ENCODE data around the gene LRP2. TPM values are rescaled to one million over a fixed set of nuclear protein-coding genes. Genes with fewer than 3 reads are reported as not detected.

LRP2 gene
- total RNA-seq, 4 donors from 2014 or later, result 0.08 to 0.96 (median 0.20) TPM

GRCh38 chr2:169110419-169110818 is 251.9 kb downstream of the LRP2 start:
- Histone ChIP-seq H3K4me3 (no peak overlapping the region), H3K36me3 (no peaks in the 10 kb centered on the region), H3K4me1 (peaks cover 12% of the 10 kb centered on the region), H3K9me3 (no peaks in the 10 kb centered on the region), H3K27me3 (peaks cover 3% of the 10 kb centered on the region), H3K27ac (no peak overlapping the region)
- WGBS, result 44% methylated on average over 7 of the region's 7 CpGs
- TF ChIP-seq EP300 (IDR thresholded peaks at IDR 0.05) (no peak), POLR2A (IDR thresholded peaks at IDR 0.05) (no peak), POLR2AphosphoS5 (IDR thresholded peaks at IDR 0.05) (no peak)
- DNase-seq (ENCODE audit: low spot score in 2 of 2), result no peak

- no peaks in the 10 kb centered on the region for H3K9me3 ChIP-seq
- peaks cover 12% of the 10 kb centered on the region for H3K4me1 ChIP-seq
- no peak overlapping the region for H3K4me3 ChIP-seq
- TF ChIP-seq EP300 (IDR thresholded peaks at IDR 0.05) (no peak), CTCF (IDR thresholded peaks at IDR 0.05) (peak; percentile 64 to 78)
- peak; percentile 74 to 84 for DNase-seq (ENCODE audit: low spot score in 2 of 2)
- 53% methylated on average over 21 of the region's 21 CpGs for WGBS
- peaks cover 3% of the 10 kb centered on the region for H3K27me3 ChIP-seq
- H3K27ac ChIP-seq, result no peak overlapping the region
- no peaks in the 10 kb centered on the region for H3K36me3 ChIP-seq
These were observed 252.6 kb downstream of the LRP2 start for GRCh38 chr2:169109502-169110409.

DNA sequence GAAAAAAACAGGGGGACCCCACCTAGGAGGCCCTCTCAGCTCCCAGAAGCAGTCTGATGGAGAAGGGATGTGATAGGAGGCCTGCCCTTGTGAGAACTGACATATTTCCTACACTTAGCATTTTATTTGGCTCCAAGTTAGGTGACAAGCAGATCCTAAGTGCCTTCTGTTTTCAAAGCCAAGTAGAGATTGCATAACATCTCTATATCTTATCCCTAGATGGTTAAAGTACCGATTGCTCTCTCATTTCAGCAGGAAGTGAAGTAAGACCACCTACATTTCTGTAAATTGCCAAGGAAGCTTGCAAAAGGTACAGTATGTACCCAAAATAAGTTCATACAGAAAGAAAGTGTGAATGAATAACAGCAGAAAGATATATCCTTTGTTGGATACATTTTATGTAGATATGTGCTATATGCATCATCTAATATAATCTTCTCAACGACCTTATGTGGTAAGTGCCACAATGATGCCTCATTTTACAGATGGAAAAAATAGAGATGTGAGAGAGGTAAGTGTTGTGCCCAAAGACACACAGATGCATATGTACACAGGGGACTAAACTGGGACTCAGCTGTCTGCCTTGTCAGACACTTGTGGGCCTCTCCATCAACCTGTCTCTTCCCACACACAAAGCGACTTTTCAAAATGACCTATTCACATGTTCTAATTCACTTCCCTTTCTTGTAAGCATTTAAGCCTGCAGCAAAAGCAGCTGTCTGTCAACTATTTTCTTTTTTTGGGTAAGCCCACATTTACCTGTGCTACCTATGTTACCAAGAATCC is 254.0 kb downstream of the LRP2 start:
- 64% methylated on average over 3 of the region's 3 CpGs for WGBS
- no peak for TF ChIP-seq POLR2AphosphoS5 (IDR thresholded peaks at IDR 0.05)
- no peak for TF ChIP-seq EP300 (IDR thresholded peaks at IDR 0.05)
- TF ChIP-seq POLR2A (IDR thresholded peaks at IDR 0.05), result no peak
- TF ChIP-seq CTCF (IDR thresholded peaks at IDR 0.05), result no peak
- Histone ChIP-seq H3K4me3 (no peak overlapping the region), H3K36me3 (no peaks in the 10 kb centered on the region), H3K27ac (no peak overlapping the region), H3K9me3 (no peaks in the 10 kb centered on the region), H3K27me3 (peaks cover 3% of the 10 kb centered on the region), H3K4me1 (peaks cover 12% of the 10 kb centered on the region)
- no peak for DNase-seq (ENCODE audit: low spot score in 2 of 2)

DNA sequence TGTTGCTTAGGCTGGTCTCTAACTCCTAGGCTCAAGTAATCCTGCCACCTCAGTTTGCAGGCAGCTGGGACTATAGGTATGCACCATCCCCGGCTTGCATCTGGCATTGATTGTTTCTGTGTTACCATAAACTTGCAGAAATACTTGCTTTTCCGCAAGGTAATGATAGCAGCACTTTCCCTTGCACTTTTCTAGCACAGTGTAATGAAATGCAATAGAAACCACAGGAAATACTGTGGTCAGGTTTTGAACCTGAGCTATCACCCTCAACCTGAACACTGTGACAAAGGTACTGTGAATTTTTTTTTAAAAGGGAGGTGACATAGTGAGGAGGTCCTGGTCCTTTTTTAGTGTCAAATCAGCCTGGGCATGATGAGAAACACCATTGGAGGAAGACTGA is 254.7 kb downstream of the LRP2 start:
- H3K9me3 ChIP-seq, result no peaks in the 10 kb centered on the region
- no peak for DNase-seq (ENCODE audit: low spot score in 2 of 2)
- WGBS, result 38% methylated on average over 2 of the region's 2 CpGs
- H3K4me1 ChIP-seq, result peaks cover 12% of the 10 kb centered on the region
- no peaks in the 10 kb centered on the region for H3K36me3 ChIP-seq
- H3K27me3 ChIP-seq, result peaks cover 3% of the 10 kb centered on the region
- no peak overlapping the region for H3K27ac ChIP-seq
- TF ChIP-seq CTCF (IDR thresholded peaks at IDR 0.05), result no peak
- no peak for TF ChIP-seq POLR2AphosphoS5 (IDR thresholded peaks at IDR 0.05)
- no peak for TF ChIP-seq EP300 (IDR thresholded peaks at IDR 0.05)
- no peak for TF ChIP-seq POLR2A (IDR thresholded peaks at IDR 0.05)
- H3K4me3 ChIP-seq, result no peak overlapping the region

DNA sequence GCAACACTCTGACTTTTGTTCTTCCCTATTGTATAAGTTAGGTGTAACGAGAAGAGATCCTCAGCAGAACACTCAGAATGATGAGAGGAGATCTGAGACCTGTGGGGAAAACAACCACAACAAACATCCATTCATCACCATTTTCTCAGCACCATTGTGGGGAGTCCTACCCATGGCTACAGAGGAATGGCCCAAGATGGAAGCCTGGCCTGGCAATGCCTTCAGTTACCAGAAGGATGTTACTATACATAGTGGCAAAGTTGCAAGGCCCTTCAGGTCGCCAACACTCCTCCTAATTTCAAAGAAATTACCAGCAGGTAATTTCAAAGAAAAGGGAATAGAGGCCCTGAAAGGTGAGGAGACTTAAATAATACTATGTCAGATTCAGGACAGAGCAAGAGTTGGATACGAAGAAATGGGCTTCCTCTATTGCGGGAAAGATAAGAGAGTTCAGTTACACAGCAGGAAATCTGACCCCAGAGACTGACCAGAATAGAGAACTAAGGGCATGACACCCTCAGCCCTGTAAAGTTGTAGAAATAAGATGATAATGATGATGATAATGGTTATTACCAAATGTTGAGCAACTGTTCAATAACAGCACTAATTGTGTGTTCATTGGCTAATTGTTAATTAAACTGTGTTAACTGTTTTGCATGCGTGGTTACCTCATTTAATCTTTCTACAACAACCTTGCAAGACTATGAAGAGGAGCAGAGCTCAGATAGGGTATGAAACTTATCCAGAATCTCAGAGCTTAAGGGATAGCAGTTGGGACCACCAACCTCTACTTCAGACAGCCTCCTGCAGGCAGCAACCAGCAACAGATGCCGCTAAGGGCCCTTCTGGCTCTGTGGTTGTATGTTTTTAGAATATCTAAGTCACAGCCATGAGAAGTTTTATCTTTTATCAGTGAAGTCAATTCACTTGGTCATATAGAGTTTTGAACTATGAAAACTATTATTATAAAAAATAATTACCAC is 255.5 kb downstream of the LRP2 start:
- Histone ChIP-seq H3K27me3 (peaks cover 3% of the 10 kb centered on the region), H3K4me1 (peaks cover 12% of the 10 kb centered on the region), H3K27ac (no peak overlapping the region), H3K36me3 (no peaks in the 10 kb centered on the region), H3K9me3 (no peaks in the 10 kb centered on the region), H3K4me3 (no peak overlapping the region)
- DNase-seq (ENCODE audit: low spot score in 2 of 2), result no peak
- TF ChIP-seq EP300 (IDR thresholded peaks at IDR 0.05) (no peak), CTCF (IDR thresholded peaks at IDR 0.05) (no peak), POLR2A (IDR thresholded peaks at IDR 0.05) (no peak), POLR2AphosphoS5 (IDR thresholded peaks at IDR 0.05) (no peak)
- 85% methylated on average over 6 of the region's 6 CpGs for WGBS

Measured in suprapubic skin (tissue), 4 donors.